Measurements from ENCODE around the gene SGPP2. TPM values are rescaled to one million over a fixed set of nuclear protein-coding genes. Genes with fewer than 3 reads are reported as not detected.

SGPP2 gene
- total RNA-seq, 1 donor from 2014 or later: 0.25 TPM

- peak in 1 of 2 experiments; percentile 44 for DNase-seq (ENCODE audit: low spot score in 2 of 2, unreplicated experiment in 2 of 2)
These were observed 137.7 kb downstream of the SGPP2 start for GRCh38 chr2:222561817-222562645.

GRCh38 chr2:222563106-222563718, 138.9 kb downstream of the SGPP2 start:
- H3K27me3 Mint-ChIP-seq (ENCODE audit: low read depth): peaks cover 9% of the 10 kb centered on the region
- peaks cover 13% of the 10 kb centered on the region for H3K36me3 Mint-ChIP-seq
- H3K4me1 Mint-ChIP-seq: no peaks in the 10 kb centered on the region
- TF ChIP-seq CTCF (IDR thresholded peaks at IDR 0.05; ENCODE audit: unreplicated experiment): no peak
- DNase-seq (ENCODE audit: low spot score in 2 of 2, unreplicated experiment in 2 of 2): no peak
- no peaks in the 10 kb centered on the region for H3K9me3 Mint-ChIP-seq
- H3K4me3 Mint-ChIP-seq: no peak overlapping the region
- no peak overlapping the region for H3K27ac Mint-ChIP-seq

More at GRCh38 chr2:222561817-222562645, 137.7 kb downstream of the SGPP2 start:
- Mint-ChIP-seq H3K9me3 (no peaks in the 10 kb centered on the region), H3K4me1 (no peaks in the 10 kb centered on the region), H3K27me3 (ENCODE audit: low read depth) (peaks cover 19% of the 10 kb centered on the region), H3K4me3 (no peak overlapping the region), H3K36me3 (peaks cover 12% of the 10 kb centered on the region), H3K27ac (no peak overlapping the region)
- TF ChIP-seq CTCF (IDR thresholded peaks at IDR 0.05; ENCODE audit: unreplicated experiment): peak; percentile 63

GRCh38 chr2:222563936-222564335, 139.6 kb downstream of the SGPP2 start:
- Mint-ChIP-seq H3K27ac (no peak overlapping the region), H3K36me3 (peaks cover 13% of the 10 kb centered on the region), H3K4me1 (peaks cover under 1% of the 10 kb centered on the region), H3K4me3 (no peak overlapping the region), H3K9me3 (no peaks in the 10 kb centered on the region), H3K27me3 (ENCODE audit: low read depth) (peaks cover 4% of the 10 kb centered on the region)
- no peak for TF ChIP-seq CTCF (IDR thresholded peaks at IDR 0.05; ENCODE audit: unreplicated experiment)
- DNase-seq (ENCODE audit: low spot score in 2 of 2, unreplicated experiment in 2 of 2): no peak

- Mint-ChIP-seq H3K9me3 (no peaks in the 10 kb centered on the region), H3K27ac (no peak overlapping the region), H3K4me3 (no peak overlapping the region), H3K27me3 (ENCODE audit: low read depth) (no peaks in the 10 kb centered on the region), H3K36me3 (peaks cover 18% of the 10 kb centered on the region), H3K4me1 (peaks cover 13% of the 10 kb centered on the region)
- no peak for TF ChIP-seq CTCF (IDR thresholded peaks at IDR 0.05; ENCODE audit: unreplicated experiment)
- DNase-seq (ENCODE audit: low spot score in 2 of 2, unreplicated experiment in 2 of 2): no peak
These were observed 141.9 kb downstream of the SGPP2 start for GRCh38 chr2:222566229-222566628.

GRCh38 chr2:222568865-222569264, 144.5 kb downstream of the SGPP2 start:
- no peak overlapping the region for H3K27ac Mint-ChIP-seq
- H3K27me3 Mint-ChIP-seq (ENCODE audit: low read depth): no peaks in the 10 kb centered on the region
- TF ChIP-seq CTCF (IDR thresholded peaks at IDR 0.05; ENCODE audit: unreplicated experiment): no peak
- H3K4me1 Mint-ChIP-seq: peaks cover 39% of the 10 kb centered on the region
- no peaks in the 10 kb centered on the region for H3K9me3 Mint-ChIP-seq
- no peak overlapping the region for H3K4me3 Mint-ChIP-seq
- H3K36me3 Mint-ChIP-seq: peaks cover 18% of the 10 kb centered on the region
- DNase-seq (ENCODE audit: low spot score in 2 of 2, unreplicated experiment in 2 of 2): no peak

All from mesothelial cell of epicardium (in vitro differentiated cells).